NCI-H82 treated with DMSO at 0.1 percent for 48 hours (cell line): ENCODE measurements around the gene RLBP1.

ENCODE experiments used
- DNase-seq: peaks from one replicate; lab custom pipeline; 2025; ENCODE audit not compliant: unreplicated experiment; lab: John Stamatoyannopoulos, UW

RLBP1 gene

GRCh38 chr15:89179966-89180875, 41.2 kb downstream of the RLBP1 start:
- DNase-seq: no peak

GRCh38 chr15:89178307-89178977, 42.9 kb downstream of the RLBP1 start:
- no peak for DNase-seq

GRCh38 chr15:89177633-89178306, 43.6 kb downstream of the RLBP1 start:
- DNase-seq: peak; percentile 8

- no peak for DNase-seq
These were observed 44.3 kb downstream of the RLBP1 start for GRCh38 chr15:89177116-89177515.

- no peak for DNase-seq
These were observed 45.7 kb downstream of the RLBP1 start for GRCh38 chr15:89175617-89176191.

GRCh38 chr15:89174476-89174875, 46.9 kb downstream of the RLBP1 start:
- DNase-seq: no peak

GRCh38 chr15:89172921-89173320, 48.5 kb downstream of the RLBP1 start:
- no peak for DNase-seq

- peak; percentile 28 for DNase-seq
These were observed 50.0 kb downstream of the RLBP1 start for GRCh38 chr15:89171136-89172072.

GRCh38 chr15:89170364-89170763, 51.0 kb downstream of the RLBP1 start:
- DNase-seq: no peak

GRCh38 chr15:89168316-89168833, 53.0 kb downstream of the RLBP1 start:
- peak; percentile 43 for DNase-seq

- no peak for DNase-seq
These were observed 53.9 kb downstream of the RLBP1 start for GRCh38 chr15:89167267-89168176.

GRCh38 chr15:89165677-89166076, 55.7 kb downstream of the RLBP1 start:
- no peak for DNase-seq

GRCh38 chr15:89164712-89165211, 56.6 kb downstream of the RLBP1 start:
- DNase-seq: no peak

GRCh38 chr15:89163271-89164055, 57.9 kb downstream of the RLBP1 start:
- peak; percentile 54 for DNase-seq

GRCh38 chr15:89161666-89162065, 59.7 kb downstream of the RLBP1 start:
- no peak for DNase-seq
